ENCODE measurements around the gene ENTPD7.

ENTPD7 gene

DNA sequence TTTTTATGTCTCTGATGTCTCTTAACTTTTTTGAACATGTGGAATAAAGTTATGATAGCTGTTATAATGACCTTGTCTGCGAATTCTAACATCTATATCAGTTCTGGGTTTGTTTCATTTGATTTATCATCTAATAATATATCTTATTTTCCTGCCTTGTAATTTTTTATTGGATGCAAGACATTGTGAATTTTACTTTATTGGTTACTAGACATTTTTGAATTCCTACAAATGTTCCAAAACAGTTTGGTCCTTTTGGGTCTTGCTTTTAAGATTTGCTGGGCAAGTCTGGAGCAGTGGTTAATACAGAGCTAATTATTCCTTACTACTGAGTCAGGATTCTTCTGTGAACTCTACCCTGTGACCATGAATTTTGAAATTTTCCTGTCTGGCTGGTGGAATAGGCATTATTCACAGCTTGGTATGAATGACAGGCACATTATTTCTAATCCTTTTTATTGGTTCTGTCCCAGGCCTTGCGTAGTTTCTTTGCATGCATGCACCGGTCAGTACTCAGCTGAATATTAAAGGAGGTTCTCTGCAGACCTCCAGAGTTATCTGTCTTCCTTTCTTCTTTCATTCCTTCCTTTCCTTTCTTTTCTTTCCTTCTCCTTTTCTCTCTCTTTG lies 81.7 kb downstream of the ENTPD7 start:
- H3K79me2 ChIP-seq (ENCODE audit: insufficient read depth, low read length) = peaks cover 30% of the 10 kb centered on the region
- no peak overlapping the region for H3K4me3 ChIP-seq (ENCODE audit: insufficient read depth, low read length, poor library complexity, severe bottlenecking)
- no peaks in the 10 kb centered on the region for H3K27me3 ChIP-seq (ENCODE audit: low read length)
- no peaks in the 10 kb centered on the region for H3K9me2 ChIP-seq (replicated peaks; ENCODE audit: insufficient read depth, low read length)
- H3K9ac ChIP-seq (ENCODE audit: low read length) = no peak overlapping the region
- no peak overlapping the region for H3K27ac ChIP-seq (ENCODE audit: low read depth, low read length)
- no peaks in the 10 kb centered on the region for H4K20me1 ChIP-seq (ENCODE audit: low read depth, low read length)
- no peak overlapping the region for H3K4me2 ChIP-seq (ENCODE audit: low read depth, low read length, poor library complexity, severe bottlenecking)
- H3K36me3 ChIP-seq (ENCODE audit: low read length) = peaks cover 75% of the 10 kb centered on the region
- TF ChIP-seq, protein P1, sequence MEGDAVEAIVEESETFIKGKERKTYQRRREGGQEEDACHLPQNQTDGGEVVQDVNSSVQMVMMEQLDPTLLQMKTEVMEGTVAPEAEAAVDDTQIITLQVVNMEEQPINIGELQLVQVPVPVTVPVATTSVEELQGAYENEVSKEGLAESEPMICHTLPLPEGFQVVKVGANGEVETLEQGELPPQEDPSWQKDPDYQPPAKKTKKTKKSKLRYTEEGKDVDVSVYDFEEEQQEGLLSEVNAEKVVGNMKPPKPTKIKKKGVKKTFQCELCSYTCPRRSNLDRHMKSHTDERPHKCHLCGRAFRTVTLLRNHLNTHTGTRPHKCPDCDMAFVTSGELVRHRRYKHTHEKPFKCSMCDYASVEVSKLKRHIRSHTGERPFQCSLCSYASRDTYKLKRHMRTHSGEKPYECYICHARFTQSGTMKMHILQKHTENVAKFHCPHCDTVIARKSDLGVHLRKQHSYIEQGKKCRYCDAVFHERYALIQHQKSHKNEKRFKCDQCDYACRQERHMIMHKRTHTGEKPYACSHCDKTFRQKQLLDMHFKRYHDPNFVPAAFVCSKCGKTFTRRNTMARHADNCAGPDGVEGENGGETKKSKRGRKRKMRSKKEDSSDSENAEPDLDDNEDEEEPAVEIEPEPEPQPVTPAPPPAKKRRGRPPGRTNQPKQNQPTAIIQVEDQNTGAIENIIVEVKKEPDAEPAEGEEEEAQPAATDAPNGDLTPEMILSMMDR (IDR thresholded peaks at IDR 0.05; ENCODE audit: insufficient read depth, low read length, poor library complexity, severe bottlenecking) = no peak
- TF ChIP-seq EZH2phosphoT487 (conservative IDR thresholded peaks at IDR 0.05; ENCODE audit: low read length) = no peak
- peaks cover 8% of the 10 kb centered on the region; the same call in 1 of the 2 replicates for H3K9me3 ChIP-seq (ENCODE audit: insufficient read depth, low read length)
- H2AFZ ChIP-seq (ENCODE audit: low read depth, low read length, severe bottlenecking) = no peak overlapping the region
- no peaks in the 10 kb centered on the region for H3F3A ChIP-seq (ENCODE audit: insufficient read depth)

- peaks cover 65% of the 10 kb centered on the region for H3K36me3 ChIP-seq (ENCODE audit: low read length)
- no peak overlapping the region for H3K9ac ChIP-seq (ENCODE audit: low read length)
- no peak overlapping the region for H3K4me2 ChIP-seq (ENCODE audit: low read depth, low read length, poor library complexity, severe bottlenecking)
- no peaks in the 10 kb centered on the region for H3K9me2 ChIP-seq (replicated peaks; ENCODE audit: insufficient read depth, low read length)
- H3F3A ChIP-seq (ENCODE audit: insufficient read depth) = no peaks in the 10 kb centered on the region
- peaks cover 29% of the 10 kb centered on the region for H3K79me2 ChIP-seq (ENCODE audit: insufficient read depth, low read length)
- TF ChIP-seq, protein P1 (IDR thresholded peaks at IDR 0.05; ENCODE audit: insufficient read depth, low read length, poor library complexity, severe bottlenecking) = no peak
- TF ChIP-seq EZH2phosphoT487 (conservative IDR thresholded peaks at IDR 0.05; ENCODE audit: low read length) = no peak
- H3K4me3 ChIP-seq (ENCODE audit: insufficient read depth, low read length, poor library complexity, severe bottlenecking) = no peak overlapping the region
- H3K27ac ChIP-seq (ENCODE audit: low read depth, low read length) = no peak overlapping the region
- H3K27me3 ChIP-seq (ENCODE audit: low read length) = no peaks in the 10 kb centered on the region
- H2AFZ ChIP-seq (ENCODE audit: low read depth, low read length, severe bottlenecking) = no peak overlapping the region
- peaks cover 8% of the 10 kb centered on the region; the same call in 1 of the 2 replicates for H3K9me3 ChIP-seq (ENCODE audit: insufficient read depth, low read length)
- H4K20me1 ChIP-seq (ENCODE audit: low read depth, low read length) = no peaks in the 10 kb centered on the region
Observed at GRCh38 chr10:99742254-99742653, 82.9 kb downstream of the ENTPD7 start.

DNA sequence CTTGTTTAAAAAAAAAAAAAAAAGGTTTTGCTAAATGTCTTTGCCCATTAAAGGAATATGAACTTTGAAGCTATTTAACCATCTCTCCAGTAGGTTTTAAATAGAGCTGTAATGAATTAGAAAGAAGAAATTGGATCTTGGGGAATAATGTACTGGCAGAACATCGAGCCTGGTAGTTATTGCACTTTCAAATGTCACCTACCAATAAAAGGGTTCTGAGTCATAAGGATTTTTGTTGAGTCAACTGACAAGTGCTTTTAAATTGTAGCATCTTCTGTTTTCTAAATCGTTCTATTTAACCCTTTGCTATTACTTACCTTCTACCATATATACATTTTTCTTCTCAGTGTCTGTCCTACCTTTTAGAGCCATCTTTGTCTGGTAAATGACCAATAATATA lies 83.4 kb downstream of the ENTPD7 start:
- H3K79me2 ChIP-seq (ENCODE audit: insufficient read depth, low read length) = peaks cover 24% of the 10 kb centered on the region
- TF ChIP-seq, protein P1 (IDR thresholded peaks at IDR 0.05; ENCODE audit: insufficient read depth, low read length, poor library complexity, severe bottlenecking) = no peak
- no peak for TF ChIP-seq EZH2phosphoT487 (conservative IDR thresholded peaks at IDR 0.05; ENCODE audit: low read length)
- H3K36me3 ChIP-seq (ENCODE audit: low read length) = peaks cover 65% of the 10 kb centered on the region
- H3K9me2 ChIP-seq (replicated peaks; ENCODE audit: insufficient read depth, low read length) = no peaks in the 10 kb centered on the region
- H2AFZ ChIP-seq (ENCODE audit: low read depth, low read length, severe bottlenecking) = no peak overlapping the region
- no peaks in the 10 kb centered on the region for H4K20me1 ChIP-seq (ENCODE audit: low read depth, low read length)
- H3K4me2 ChIP-seq (ENCODE audit: low read depth, low read length, poor library complexity, severe bottlenecking) = no peak overlapping the region
- H3K9me3 ChIP-seq (ENCODE audit: insufficient read depth, low read length) = peaks cover 8% of the 10 kb centered on the region; the same call in 1 of the 2 replicates
- no peak overlapping the region for H3K9ac ChIP-seq (ENCODE audit: low read length)
- no peaks in the 10 kb centered on the region for H3K27me3 ChIP-seq (ENCODE audit: low read length)
- no peaks in the 10 kb centered on the region for H3F3A ChIP-seq (ENCODE audit: insufficient read depth)
- no peak overlapping the region for H3K27ac ChIP-seq (ENCODE audit: low read depth, low read length)
- H3K4me3 ChIP-seq (ENCODE audit: insufficient read depth, low read length, poor library complexity, severe bottlenecking) = no peak overlapping the region

Data from SU-DHL-6 (cell line).